SK-N-MC (cell line): ENCODE data around the gene SSTR4.

Experiments used
- EZH2 ChIP-seq: fragments of 200-600 bp; sonication (generic); IDR thresholded peaks from one replicate; pipeline ENCODE4 v1.6.1; 2017; ENCODE audit warnings: antibody characterized with exemption
- POLR2AphosphoS5 ChIP-seq: IDR thresholded peaks from 2 replicates; pipeline ENCODE4 v1.6.1; 2012; ENCODE audit warnings: mild to moderate bottlenecking, low read depth, low read length, borderline replicate concordance

DNA sequence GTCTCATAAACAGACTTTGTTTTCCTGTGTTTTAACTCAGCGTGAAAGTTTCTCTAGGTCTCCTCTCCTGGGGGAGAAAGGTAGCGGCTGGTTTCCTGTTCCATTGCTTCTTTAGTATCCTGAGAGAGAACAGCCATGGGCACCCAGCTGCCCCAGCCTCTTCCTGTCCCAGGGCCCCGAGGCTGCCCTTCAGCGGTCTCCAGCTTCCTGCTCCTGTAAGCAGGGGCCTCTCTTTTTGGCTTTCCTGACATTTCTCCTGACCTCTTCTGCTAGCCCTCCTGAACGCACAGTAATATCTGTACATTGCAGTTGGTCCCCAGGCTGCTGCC lies 2.4 kb upstream of the SSTR4 start:
- TF ChIP-seq EZH2 (no peak), POLR2AphosphoS5 (no peak)
